Suppressor macrophage (primary cell): ENCODE measurements around the gene SLC8A2.
"Not testable (repeated sequence)": the region's sequence is repeated elsewhere in the genome, so short reads cannot be mapped to it uniquely, and the experiment has no call there.

ENCODE experiments used
- DNase-seq, 4 experiments: peaks; one replicate each; pipeline ENCODE4 v3.0.0-alpha.2; 2020 to 2022

Gene SLC8A2

GRCh38 chr19:47407417-47407774 lies 64.3 kb downstream of the SLC8A2 start:
- DNase-seq: no peak

- DNase-seq: peak; percentile 28 to 66 (median 42)
Measured at GRCh38 chr19:47406711-47407416, 64.8 kb downstream of the SLC8A2 start.

DNA sequence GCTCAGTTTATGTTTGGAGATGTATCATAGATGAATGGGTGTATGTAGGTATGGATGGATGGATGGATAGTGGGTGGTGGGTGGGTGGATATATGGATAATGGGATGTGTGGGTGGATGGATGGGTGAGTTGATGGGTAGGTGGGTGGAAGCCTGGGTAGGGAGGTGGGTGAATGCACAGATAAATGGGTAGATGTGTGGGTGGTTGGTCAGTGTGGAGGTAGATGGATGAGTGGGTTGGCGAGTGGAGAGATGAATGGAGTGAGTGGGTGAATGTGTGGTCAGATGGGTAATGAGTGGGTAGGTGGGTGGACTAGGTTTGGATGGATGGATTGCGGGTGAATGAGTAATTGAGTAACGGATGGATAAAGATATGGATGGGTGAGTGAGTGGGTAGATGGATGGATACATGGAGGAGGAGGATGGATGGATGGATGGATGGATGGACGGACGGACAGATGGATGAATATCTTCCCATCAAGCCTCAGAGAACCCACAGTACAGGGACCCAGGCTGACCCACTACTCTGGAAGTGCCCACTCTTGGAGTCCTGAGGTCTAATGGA lies 65.8 kb downstream of the SLC8A2 start:
- no peak for DNase-seq

- DNase-seq: no peak
Measured at GRCh38 chr19:47405197-47405550, 66.5 kb downstream of the SLC8A2 start.

DNA sequence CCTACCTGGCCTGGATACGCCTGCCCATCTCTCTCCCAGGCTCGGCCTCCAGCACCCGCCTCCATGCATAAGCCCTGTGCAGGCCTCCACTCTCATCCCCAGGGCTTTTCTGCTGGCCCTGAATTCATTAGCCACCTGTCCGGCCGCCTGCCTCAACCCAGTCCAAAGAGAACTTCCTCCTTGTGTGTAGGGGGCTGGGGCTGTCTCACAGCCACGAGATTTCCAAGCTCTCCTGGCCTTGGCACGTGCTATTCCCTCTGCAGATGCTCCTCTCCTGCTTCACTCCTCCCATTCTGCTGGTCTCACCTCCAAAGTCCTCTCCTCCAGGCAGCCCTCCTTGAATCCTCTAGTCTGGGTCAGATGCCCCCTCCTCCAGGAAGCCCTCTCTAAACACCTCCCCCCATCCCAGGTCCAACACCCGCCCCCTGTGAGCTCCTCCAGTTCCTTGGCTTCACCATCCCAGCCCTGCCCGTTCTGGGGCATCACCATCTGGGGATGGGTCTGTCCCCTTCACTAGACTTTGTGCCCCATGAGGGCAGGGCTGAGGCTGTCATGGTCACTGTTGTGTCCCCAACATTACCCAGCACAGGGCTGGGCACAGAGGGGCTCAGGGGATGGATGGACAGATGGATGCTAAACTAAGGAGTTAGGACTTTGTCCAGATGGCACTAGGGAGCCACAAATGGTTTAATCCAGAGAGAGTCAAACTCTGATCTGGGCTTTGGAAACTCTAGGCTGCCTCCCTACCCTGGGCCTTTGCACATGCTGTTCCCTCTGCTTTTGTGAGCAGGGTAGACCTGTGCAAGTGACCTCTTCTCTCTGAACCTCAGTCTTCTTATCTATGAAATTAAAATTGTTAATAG lies 67.1 kb downstream of the SLC8A2 start:
- no peak for DNase-seq

DNA sequence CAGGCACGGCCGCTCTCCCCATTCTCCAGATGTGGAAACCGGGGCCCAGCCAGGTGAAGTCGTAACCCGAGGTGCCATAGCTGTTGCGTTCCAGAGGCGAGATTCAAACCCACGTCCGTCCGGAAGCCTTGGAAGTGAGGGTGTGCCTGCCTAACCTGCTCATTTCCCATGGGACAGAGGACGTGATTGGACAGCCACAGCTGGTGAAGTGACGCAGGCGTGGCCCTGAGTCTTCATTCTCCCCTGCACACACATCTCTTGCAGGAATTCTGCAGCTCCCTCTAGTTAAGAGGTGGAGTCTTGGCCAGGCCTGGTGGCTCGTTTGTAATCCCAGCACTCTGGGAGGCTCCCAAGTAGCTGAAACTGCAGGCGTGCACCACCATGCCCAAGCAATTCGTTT lies 69.2 kb downstream of the SLC8A2 start:
- no peak for DNase-seq

DNA sequence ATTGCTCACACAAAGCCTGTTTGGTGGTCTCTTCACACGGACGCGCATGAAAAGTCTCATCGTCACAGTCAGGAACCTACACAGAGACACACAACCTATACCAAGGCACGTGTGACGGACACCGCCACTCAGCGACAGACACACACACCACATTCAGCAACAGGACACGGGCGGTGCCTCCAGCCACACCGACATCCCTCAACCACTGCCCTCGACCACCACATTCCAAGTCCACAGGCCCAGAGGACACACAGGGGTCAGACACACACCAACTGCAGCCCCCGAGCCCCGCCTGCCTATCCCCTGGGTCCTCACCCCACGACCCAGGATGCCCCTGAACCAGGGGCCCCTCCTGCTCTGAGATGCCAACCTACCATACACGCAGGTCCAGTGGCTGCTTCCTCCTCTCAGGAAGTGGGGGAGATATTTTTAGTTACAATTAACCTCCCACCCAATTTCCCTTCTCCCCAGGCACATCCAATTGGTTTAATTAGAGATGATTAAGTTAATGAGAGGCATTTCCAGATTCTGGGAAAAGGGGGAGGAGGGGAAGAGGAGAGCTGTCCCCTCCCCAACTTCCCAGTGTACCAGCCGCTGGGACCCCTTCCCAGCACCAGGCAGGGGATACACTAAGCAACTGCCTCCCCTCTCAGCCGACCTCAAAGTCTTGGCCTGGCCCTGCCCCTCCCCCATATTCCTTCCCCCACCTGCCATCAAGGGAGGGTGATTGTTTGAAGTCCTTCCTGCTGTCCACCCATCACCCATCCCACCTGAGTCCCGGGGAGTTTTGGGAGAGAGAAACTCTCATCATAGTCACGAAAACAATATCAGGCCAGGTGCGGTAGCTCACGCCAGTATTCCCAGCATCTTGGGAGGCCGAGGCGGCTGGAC lies 72.7 kb downstream of the SLC8A2 start:
- no peak for DNase-seq

- DNase-seq: peak; percentile 86 to 93 (median 92)
Measured at GRCh38 chr19:47391510-47392223, 80.0 kb downstream of the SLC8A2 start.

GRCh38 chr19:47390533-47391488 lies 80.9 kb downstream of the SLC8A2 start:
- DNase-seq: no peak

DNA sequence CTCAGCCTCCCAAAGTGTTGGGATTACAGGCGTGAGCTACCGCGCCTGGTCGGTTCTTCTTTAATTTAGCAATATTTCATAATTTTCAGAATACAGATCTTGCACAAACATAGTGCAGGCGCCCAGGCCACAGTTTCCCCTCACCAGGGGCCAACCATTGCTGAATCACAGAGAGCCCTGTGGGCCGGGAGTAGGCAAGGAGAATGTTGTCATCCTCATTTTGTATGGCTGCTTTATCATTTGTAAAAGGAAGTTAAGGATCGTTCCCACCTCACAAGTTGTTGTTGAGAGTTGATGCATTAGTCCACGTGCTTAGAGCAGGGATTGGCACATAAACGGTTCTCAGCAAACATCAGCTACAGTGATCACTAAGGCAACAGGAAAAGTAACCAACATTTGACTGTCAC lies 82.5 kb downstream of the SLC8A2 start:
- DNase-seq: peak; percentile 94 to 99 (median 95)

GRCh38 chr19:47388721-47389120 lies 83.0 kb downstream of the SLC8A2 start:
- peak; percentile 74 to 89 (median 80) for DNase-seq

- not testable (repeated sequence) for DNase-seq
Measured at GRCh38 chr19:47387623-47388022, 84.1 kb downstream of the SLC8A2 start.

- not testable (repeated sequence) for DNase-seq
Measured at GRCh38 chr19:47386582-47386981, 85.1 kb downstream of the SLC8A2 start.

GRCh38 chr19:47384533-47384932 lies 87.2 kb downstream of the SLC8A2 start:
- not testable (repeated sequence) for DNase-seq

DNA sequence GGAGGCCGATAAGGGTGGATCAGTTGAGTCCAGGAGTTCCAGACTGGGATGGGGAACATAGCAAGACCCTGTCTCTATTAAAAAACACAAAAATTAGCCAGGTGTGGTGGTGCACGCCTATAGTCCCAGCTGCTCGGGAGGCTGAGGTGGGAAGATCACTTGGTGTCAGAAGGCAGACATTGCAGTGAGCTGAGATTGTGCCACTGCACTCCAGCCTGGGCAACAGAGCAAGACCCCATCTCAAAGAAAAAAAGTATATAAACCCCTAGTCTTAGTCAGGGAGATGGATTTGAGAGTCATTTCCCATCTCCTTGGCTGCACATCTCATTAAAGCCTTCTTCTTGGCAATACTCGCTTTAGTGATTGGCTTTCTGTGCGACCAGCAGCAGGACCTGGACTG lies 87.8 kb downstream of the SLC8A2 start:
- not testable (repeated sequence) for DNase-seq

DNA sequence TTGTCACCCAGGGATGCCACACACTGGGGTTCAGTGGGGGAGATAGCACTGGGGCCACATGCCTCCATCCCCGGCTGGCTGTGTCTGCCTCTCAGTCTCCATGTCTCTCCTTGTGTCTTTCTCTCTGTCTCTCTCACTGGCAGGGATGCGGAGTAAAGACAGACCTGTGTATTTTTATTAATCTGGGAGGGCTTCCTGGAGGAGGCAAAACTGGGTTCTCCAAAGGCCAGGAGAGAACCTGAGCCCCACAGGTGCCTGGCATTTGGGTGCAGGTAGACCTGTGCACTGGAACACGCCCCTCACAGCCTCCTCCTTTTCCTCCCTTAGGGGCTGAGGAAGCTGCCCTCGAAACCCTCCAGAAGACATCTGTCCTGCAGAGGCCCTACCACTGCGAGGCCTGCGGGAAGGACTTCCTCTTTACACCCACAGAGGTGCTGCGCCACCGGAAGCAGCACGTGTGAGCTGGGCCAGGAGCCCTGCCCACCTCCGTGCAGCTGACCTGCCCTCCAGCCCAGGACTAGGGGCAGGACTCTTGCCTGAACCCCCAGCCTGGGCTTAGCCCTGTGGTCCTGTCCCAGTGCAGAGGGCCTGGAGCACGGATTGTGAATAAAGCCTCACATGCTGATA lies 89.9 kb downstream of the SLC8A2 start:
- DNase-seq: peak; percentile 64 to 81 (median 75)

DNA sequence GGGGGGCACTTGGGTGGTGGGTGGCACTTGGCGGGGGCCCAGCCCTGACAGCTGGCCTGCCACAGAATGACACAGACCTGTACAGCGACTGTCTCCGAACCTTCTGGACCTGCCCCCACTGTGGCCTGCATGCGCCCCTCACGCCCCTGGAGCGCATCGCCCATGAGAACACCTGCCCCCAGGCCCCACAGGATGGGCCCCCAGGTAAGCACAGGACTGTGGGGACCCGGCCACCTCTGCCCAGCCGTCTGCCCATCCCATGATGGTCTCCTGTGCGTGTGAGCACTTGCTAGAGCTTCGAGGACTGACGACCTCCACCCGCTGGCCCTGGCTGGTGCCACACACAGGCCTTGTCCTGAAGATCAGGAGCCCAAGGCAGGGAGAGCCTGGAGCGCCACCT lies 90.6 kb downstream of the SLC8A2 start:
- no peak for DNase-seq

- no peak for DNase-seq
Measured at GRCh38 chr19:47380559-47380958, 91.1 kb downstream of the SLC8A2 start.

GRCh38 chr19:47379381-47379938 lies 92.2 kb downstream of the SLC8A2 start:
- no peak for DNase-seq

GRCh38 chr19:47378246-47378645 lies 93.4 kb downstream of the SLC8A2 start:
- DNase-seq: no peak
